Upper lobe of right lung (tissue), 1 donor: ENCODE results near the gene CCM2. TPM values are rescaled to one million over a fixed set of nuclear protein-coding genes. Genes with fewer than 3 reads are reported as not detected.

Experiments
- ATAC-seq: fragments of 200-7000 bp; cut with Tn5 transposase; one replicate; pipeline ENCODE4 v1.9.1; 2020; ENCODE audit warnings: mild to moderate bottlenecking, moderate library complexity
- DNase-seq: peaks from one replicate; pipeline ENCODE4 v3.0.0-alpha.2; 2020
- H3K27ac ChIP-seq: fragments of 200-600 bp; one replicate; pipeline ENCODE4 v1.8.0; 2022
- H3K27me3 ChIP-seq: fragments of 200-600 bp; one replicate; pipeline ENCODE4 v1.8.0; 2022; ENCODE audit warnings: mild to moderate bottlenecking
- H3K36me3 ChIP-seq: fragments of 200-600 bp; one replicate; pipeline ENCODE4 v1.8.0; 2022
- H3K4me1 ChIP-seq: fragments of 200-600 bp; one replicate; pipeline ENCODE4 v1.8.0; 2022
- H3K4me3 ChIP-seq: fragments of 200-600 bp; one replicate; pipeline ENCODE4 v1.8.0; 2022; ENCODE audit warnings: mild to moderate bottlenecking
- H3K9me3 ChIP-seq: fragments of 200-600 bp; one replicate; pipeline ENCODE4 v1.8.0; 2022
- CTCF ChIP-seq: fragments of 200-600 bp; IDR thresholded peaks from one replicate; pipeline ENCODE4 v1.8.0; 2022; ENCODE audit warnings: antibody characterized with exemption
- intact Hi-C: fragments of 100-400 bp; cut with DNase I; formaldehyde crosslinking; loops from one replicate; pipeline ENCODE4 v1.11.0; 2022
- total RNA-seq: library from RNA; stranded (reverse); fragmentation: NEBNext Ultra II Directional; extraction: Animal tissue kit (Norgen Biotek cat#: 25700); gene quantifications from one replicate; pipeline ENCODE4 v1.2.1, GENCODE V29; 2021
- donor health status: DM: no; HTN: yes; CAD: no; lungs with severe emphysema.

Gene CCM2
- total RNA-seq, 1 donor from 2014 or later, result 40.2 TPM

GRCh38 chr7:45082031-45082830, 82.2 kb downstream of the CCM2 start:
- Histone ChIP-seq H3K9me3 (no peaks in the 10 kb centered on the region), H3K27ac (no peak overlapping the region), H3K27me3 (no peaks in the 10 kb centered on the region), H3K36me3 (peaks cover under 1% of the 10 kb centered on the region), H3K4me3 (no peak overlapping the region), H3K4me1 (no peaks in the 10 kb centered on the region)
- DNase-seq, result peak; percentile 58
- intact Hi-C loops, result no loop called here
- ATAC-seq, result no peak
- no peak for TF ChIP-seq CTCF

GRCh38 chr7:45082831-45083331, 82.9 kb downstream of the CCM2 start:
- DNase-seq (peak; percentile 58), ATAC-seq (no peak)
- no peaks in the 10 kb centered on the region for H3K9me3 ChIP-seq
- H3K36me3 ChIP-seq, result no peaks in the 10 kb centered on the region
- no peak for TF ChIP-seq CTCF
- no peaks in the 10 kb centered on the region for H3K27me3 ChIP-seq
- no peaks in the 10 kb centered on the region for H3K4me1 ChIP-seq
- intact Hi-C loops, result no loop called here
- H3K4me3 ChIP-seq, result no peak overlapping the region
- no peak overlapping the region for H3K27ac ChIP-seq

GRCh38 chr7:45084336-45084735, 84.3 kb downstream of the CCM2 start:
- Histone ChIP-seq H3K27ac (no peak overlapping the region), H3K9me3 (no peaks in the 10 kb centered on the region), H3K4me1 (no peaks in the 10 kb centered on the region), H3K27me3 (no peaks in the 10 kb centered on the region), H3K36me3 (no peaks in the 10 kb centered on the region), H3K4me3 (no peak overlapping the region)
- intact Hi-C loops, result no loop called here
- DNase-seq (no peak), ATAC-seq (no peak)
- no peak for TF ChIP-seq CTCF

- intact Hi-C loops, result no loop called here
These were observed 85.1 kb downstream of the CCM2 start for GRCh38 chr7:45084901-45085618.

GRCh38 chr7:45085619-45086200, 85.7 kb downstream of the CCM2 start:
- DNase-seq (peak; percentile 52), ATAC-seq (no peak)
- TF ChIP-seq CTCF, result no peak
- no peaks in the 10 kb centered on the region for H3K27me3 ChIP-seq
- no peaks in the 10 kb centered on the region for H3K36me3 ChIP-seq
- intact Hi-C loops, result no loop called here
- H3K9me3 ChIP-seq, result no peaks in the 10 kb centered on the region
- H3K4me1 ChIP-seq, result no peaks in the 10 kb centered on the region
- no peak overlapping the region for H3K4me3 ChIP-seq
- H3K27ac ChIP-seq, result no peak overlapping the region

More at GRCh38 chr7:45084901-45085618, 85.1 kb downstream of the CCM2 start:
- DNase-seq, result peak; percentile 59
- Histone ChIP-seq H3K36me3 (no peaks in the 10 kb centered on the region), H3K9me3 (no peaks in the 10 kb centered on the region), H3K27ac (no peak overlapping the region), H3K27me3 (no peaks in the 10 kb centered on the region), H3K4me3 (no peak overlapping the region), H3K4me1 (no peaks in the 10 kb centered on the region)
- ATAC-seq, result no peak
- TF ChIP-seq CTCF, result no peak
